AG09319 (cell line): ENCODE measurements around the gene EMID1.

Experiments
- DNase-seq: peaks from one replicate; pipeline ENCODE4 v3.0.0-alpha.2; 2010; ENCODE audit warnings: low read depth; ENCODE audit errors: extremely low read depth
- TF ChIP-seq, protein P1 (sequence below): IDR thresholded peaks from 2 replicates; pipeline ENCODE4 v1.5.1; 2011; ENCODE audit warnings: low read depth, mild to moderate bottlenecking, inconsistent platforms, low read length, moderate library complexity

The EMID1 gene

DNA sequence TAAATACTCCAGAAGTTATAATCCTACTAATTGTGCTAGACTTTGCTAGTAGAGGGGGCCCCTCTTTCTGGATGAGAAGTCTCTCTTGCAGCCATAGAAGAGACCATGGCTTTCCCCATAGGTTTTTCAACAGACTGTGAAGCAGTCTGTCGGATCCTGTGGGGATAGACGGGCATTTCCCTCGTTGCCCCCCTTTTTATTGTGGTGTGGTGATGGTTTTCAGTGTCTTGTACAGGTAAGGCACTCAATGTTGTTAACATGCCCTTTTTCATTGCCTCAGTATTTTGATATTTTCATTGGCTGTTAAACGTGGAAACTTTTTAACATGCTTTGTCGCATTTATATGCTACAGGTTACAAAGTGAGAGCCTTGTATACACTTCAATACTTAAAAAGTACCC, 84.4 kb downstream of the EMID1 start:
- TF ChIP-seq, protein P1, sequence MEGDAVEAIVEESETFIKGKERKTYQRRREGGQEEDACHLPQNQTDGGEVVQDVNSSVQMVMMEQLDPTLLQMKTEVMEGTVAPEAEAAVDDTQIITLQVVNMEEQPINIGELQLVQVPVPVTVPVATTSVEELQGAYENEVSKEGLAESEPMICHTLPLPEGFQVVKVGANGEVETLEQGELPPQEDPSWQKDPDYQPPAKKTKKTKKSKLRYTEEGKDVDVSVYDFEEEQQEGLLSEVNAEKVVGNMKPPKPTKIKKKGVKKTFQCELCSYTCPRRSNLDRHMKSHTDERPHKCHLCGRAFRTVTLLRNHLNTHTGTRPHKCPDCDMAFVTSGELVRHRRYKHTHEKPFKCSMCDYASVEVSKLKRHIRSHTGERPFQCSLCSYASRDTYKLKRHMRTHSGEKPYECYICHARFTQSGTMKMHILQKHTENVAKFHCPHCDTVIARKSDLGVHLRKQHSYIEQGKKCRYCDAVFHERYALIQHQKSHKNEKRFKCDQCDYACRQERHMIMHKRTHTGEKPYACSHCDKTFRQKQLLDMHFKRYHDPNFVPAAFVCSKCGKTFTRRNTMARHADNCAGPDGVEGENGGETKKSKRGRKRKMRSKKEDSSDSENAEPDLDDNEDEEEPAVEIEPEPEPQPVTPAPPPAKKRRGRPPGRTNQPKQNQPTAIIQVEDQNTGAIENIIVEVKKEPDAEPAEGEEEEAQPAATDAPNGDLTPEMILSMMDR: no peak
- no peak for DNase-seq

DNA sequence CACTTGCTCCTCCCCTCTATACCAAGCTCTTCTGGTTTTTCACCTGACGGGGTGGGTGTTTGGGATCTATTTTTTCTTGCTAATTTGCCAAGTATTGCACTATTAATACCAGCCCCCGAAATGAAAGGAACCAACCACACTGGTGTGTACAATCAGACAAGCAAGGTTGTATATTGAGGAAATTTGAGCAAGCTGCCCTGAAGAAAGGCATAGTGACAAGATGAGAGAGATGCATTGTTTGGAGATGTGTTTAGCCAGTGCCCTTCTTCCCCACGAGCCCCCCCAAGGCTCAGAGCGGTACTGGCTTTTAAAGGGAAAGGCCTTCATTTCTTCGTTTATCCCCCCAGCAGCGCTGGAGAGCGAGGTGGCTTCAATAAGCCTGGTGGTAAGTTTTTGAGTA, 85.5 kb downstream of the EMID1 start:
- TF ChIP-seq, protein P1: no peak
- no peak for DNase-seq

DNA sequence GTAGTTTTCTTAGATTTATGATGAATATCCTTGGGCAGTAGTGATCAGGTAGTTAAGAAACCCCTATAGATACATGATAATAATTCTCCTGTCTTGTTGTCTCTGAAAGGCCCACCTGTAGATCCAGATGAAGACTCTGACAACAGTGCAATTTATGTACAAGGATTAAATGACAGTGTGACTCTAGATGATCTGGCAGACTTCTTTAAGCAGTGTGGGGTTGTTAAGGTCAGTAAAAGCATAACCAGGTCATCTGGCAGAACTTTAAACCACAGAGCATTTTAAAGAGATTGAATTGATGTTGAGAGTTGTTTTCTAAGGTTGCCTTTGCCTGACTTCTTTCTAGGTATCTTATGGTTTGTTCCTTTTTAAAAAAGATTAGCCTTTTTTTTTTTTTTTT, 86.7 kb downstream of the EMID1 start:
- no peak for DNase-seq
- TF ChIP-seq, protein P1: no peak

DNA sequence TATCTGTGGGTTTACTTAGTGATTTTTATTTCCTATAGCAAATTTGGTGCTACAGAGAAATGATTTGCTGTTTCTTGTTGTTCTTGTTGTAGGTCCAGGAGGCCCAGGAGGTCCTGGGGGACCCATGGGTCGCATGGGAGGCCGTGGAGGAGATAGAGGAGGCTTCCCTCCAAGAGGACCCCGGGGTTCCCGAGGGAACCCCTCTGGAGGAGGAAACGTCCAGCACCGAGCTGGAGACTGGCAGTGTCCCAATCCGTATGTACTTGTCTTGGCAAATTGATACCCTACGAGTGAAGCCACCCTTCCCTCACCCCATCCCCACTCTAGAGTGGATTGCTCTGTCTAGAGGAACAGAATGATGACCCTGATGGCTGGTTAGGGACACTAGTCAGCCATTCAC, 92.9 kb downstream of the EMID1 start:
- no peak for DNase-seq
- TF ChIP-seq, protein P1: no peak

DNA sequence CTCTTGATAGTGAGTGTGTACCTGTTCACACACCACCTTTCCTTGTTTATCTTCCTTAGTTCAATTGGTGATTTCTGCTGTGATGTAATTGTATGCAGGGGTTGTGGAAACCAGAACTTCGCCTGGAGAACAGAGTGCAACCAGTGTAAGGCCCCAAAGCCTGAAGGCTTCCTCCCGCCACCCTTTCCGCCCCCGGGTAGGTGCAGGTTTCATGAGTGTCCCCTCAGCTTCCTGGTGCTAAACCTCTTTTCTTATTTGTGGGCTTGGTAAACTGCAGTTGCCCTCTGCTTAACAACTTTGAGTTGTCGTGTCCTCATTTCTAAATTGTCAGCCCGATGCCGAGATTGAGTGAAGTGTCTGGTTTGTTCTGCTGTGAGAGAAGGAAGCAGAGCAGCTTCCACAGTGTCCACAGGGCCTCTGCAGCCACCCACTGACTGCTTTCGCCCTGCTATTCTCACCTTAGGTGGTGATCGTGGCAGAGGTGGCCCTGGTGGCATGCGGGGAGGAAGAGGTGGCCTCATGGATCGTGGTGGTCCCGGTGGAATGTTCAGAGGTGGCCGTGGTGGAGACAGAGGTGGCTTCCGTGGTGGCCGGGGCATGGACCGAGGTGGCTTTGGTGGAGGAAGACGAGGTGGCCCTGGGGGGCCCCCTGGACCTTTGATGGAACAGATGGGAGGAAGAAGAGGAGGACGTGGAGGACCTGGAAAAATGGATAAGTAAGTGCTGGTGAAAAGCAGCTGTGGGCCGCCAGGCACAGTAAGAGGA, 93.6 kb downstream of the EMID1 start:
- TF ChIP-seq, protein P1: no peak
- DNase-seq: no peak

DNA sequence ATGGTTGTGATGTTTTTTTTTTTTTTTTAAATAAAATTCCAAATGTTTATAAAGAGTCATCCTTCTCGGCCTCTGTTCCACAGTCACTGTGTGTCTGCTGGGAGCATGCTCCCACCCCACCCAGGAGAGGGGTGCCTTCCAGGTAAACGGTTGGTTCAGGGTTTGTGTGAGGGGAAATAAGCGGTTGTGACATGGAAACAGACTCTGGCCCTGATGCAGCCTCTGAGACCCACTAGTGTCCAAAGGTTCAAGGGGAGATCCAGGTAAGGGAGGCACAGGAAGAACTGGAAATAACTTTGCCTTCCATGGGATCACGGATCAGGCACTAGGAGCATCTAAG, 94.7 kb downstream of the EMID1 start:
- TF ChIP-seq, protein P1: no peak
- DNase-seq: no peak

DNA sequence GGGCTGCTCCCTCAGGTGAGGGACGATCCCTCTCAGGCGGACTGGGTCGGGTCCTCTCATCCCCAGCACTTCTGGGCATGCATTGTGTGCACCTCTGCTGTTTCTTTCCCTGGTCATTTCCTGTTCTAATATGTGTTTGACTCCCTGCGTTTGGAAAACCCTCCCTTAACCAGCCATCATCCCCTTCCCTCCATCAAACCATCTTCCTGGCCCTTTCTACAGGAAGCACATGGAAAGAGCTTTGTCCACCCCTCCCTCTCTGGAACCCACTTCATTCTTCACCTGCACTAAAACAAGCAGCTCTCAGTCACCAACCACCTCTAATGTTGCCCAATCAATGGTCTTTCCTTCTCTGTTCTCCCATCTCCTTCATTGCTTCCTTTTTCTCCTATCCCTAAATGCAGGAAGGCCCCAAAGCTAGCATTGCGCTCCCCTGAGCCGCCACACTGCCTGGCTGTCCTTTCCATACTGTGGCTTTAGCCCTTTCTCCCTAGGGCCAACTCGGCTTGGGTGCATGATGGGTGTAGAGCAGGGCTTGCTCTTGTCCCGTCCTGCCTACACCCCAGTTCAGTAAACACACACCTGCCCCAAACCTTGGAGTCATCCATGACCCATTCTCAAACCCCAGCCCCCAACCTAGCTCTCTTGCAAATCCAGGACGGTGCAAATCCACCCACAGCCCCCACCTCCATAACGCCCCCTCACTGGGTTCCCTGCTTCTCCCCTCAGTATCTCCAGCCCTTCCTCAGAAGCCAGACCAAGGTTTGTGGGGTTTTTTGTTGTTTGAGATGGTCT, 95.3 kb downstream of the EMID1 start:
- DNase-seq: no peak
- TF ChIP-seq, protein P1: no peak
